ENCODE measurements around the gene ZNF316. TPM values are rescaled to one million over a fixed set of nuclear protein-coding genes. Genes with fewer than 3 reads are reported as not detected.

ZNF316 gene
- total RNA-seq, 2 donors from 2014 or later, result 16.1 to 23.9 TPM

DNA sequence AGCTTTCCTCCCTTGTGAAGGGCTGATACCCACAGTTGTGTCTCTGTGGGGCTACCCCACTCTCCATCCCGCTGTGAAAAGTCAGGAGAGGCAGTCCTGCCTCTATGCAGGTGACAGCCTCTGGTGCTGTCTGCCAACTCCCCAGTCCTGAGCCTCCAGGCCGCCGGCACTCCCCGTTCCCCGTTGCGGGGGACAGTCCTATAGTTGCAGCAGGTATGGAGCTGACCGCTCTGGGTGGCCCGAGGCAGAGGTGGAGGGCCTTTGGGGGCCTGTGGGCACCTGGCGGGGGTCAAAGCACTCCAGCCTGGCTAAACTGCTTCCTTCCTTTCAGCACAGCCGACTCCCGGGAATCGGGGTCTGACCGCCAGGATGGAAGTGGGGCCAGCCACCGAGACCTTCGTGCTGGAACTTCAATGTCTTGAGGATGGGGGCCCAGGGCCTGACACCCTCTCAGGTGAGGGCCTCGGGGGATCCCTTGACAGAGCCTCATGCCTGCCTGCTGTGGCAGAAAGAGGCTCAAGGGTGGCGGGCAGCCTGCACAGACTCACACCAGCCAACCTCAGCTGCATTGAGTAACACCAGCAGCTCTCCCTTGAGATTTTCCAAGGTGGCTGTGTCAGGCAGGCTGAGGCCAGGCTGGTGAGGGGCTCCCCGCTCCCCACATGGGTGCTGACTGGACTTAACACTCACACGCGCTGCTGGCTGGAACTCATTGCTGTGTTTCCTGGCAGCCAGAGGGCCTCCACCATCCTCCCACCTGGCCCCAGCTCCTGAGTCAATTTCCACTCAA, 20.1 kb upstream of the ZNF316 start:
- intact Hi-C loops (cut with DNase I), result no loop called here

DNA sequence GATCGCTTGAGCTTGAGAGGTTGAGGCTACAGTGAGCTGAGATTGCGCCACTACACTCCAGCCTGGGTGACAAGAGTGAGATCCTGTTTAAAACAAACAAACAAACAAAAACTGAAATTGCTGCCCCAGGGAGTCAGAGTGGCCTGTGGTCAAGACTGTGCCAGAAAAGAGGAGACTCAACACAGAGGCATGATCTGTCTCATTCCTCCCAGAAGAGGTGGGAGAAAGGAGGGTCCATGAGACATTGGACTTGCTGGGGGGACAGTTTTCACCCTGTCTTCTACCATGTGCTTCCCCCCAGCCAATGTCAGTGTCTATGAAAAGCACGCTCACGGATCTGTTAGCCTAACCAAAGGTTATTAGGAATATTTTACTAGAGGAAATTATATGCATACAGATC, 18.5 kb upstream of the ZNF316 start:
- TF ChIP-seq, protein P1, sequence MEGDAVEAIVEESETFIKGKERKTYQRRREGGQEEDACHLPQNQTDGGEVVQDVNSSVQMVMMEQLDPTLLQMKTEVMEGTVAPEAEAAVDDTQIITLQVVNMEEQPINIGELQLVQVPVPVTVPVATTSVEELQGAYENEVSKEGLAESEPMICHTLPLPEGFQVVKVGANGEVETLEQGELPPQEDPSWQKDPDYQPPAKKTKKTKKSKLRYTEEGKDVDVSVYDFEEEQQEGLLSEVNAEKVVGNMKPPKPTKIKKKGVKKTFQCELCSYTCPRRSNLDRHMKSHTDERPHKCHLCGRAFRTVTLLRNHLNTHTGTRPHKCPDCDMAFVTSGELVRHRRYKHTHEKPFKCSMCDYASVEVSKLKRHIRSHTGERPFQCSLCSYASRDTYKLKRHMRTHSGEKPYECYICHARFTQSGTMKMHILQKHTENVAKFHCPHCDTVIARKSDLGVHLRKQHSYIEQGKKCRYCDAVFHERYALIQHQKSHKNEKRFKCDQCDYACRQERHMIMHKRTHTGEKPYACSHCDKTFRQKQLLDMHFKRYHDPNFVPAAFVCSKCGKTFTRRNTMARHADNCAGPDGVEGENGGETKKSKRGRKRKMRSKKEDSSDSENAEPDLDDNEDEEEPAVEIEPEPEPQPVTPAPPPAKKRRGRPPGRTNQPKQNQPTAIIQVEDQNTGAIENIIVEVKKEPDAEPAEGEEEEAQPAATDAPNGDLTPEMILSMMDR (IDR thresholded peaks at IDR 0.05), result no peak
- Histone ChIP-seq H3K4me1 (no peaks in the 10 kb centered on the region), H3K36me3 (no peaks in the 10 kb centered on the region), H3K4me3 (no peak overlapping the region), H3K27me3 (peaks cover 17% of the 10 kb centered on the region), H3K9me3 (no peaks in the 10 kb centered on the region), H3K9ac (ENCODE audit: low read depth in 2 of 2, low read length in 2 of 2) (no peak overlapping the region), H3K27ac (no peak overlapping the region)
- intact Hi-C loops (cut with DNase I), result no loop called here
- DNase-seq, result no peak

More for the DNA sequence above, 20.1 kb upstream of the ZNF316 start:
- H3K36me3 ChIP-seq, result no peaks in the 10 kb centered on the region
- peaks cover 17% of the 10 kb centered on the region for H3K27me3 ChIP-seq
- TF ChIP-seq, protein P1 (IDR thresholded peaks at IDR 0.05), result no peak
- H3K9me3 ChIP-seq, result no peaks in the 10 kb centered on the region
- no peak overlapping the region for H3K27ac ChIP-seq
- no peak overlapping the region for H3K9ac ChIP-seq (ENCODE audit: low read depth in 2 of 2, low read length in 2 of 2)
- DNase-seq, result no peak
- no peaks in the 10 kb centered on the region for H3K4me1 ChIP-seq
- no peak overlapping the region for H3K4me3 ChIP-seq

DNA sequence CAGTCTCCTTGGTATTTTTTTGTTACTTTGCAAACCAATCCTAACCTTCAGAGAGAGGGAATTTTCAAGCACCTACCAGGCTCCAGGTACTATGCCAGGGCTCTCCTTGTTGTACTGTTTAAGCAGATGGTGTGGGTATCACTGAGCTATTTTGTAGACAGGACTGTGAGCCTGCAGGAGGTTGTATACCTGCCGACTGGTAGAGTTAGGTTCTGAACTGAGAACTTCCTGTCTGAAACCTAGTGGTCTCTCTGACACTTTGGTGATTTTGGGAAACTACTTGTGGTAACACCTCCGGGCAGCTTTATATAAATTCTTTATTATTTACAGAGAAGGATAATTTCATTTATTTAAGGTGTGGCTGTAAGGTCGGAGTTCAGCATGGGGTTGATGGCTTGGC, 17.2 kb upstream of the ZNF316 start:
- intact Hi-C loops (cut with DNase I), result no loop called here
- H3K9ac ChIP-seq (ENCODE audit: low read depth in 2 of 2, low read length in 2 of 2), result no peak overlapping the region
- no peaks in the 10 kb centered on the region for H3K4me1 ChIP-seq
- no peak for DNase-seq
- H3K36me3 ChIP-seq, result no peaks in the 10 kb centered on the region
- no peak overlapping the region for H3K4me3 ChIP-seq
- TF ChIP-seq, protein P1 (IDR thresholded peaks at IDR 0.05), result no peak
- peaks cover 6% of the 10 kb centered on the region for H3K27me3 ChIP-seq
- H3K9me3 ChIP-seq, result no peaks in the 10 kb centered on the region
- no peak overlapping the region for H3K27ac ChIP-seq

DNA sequence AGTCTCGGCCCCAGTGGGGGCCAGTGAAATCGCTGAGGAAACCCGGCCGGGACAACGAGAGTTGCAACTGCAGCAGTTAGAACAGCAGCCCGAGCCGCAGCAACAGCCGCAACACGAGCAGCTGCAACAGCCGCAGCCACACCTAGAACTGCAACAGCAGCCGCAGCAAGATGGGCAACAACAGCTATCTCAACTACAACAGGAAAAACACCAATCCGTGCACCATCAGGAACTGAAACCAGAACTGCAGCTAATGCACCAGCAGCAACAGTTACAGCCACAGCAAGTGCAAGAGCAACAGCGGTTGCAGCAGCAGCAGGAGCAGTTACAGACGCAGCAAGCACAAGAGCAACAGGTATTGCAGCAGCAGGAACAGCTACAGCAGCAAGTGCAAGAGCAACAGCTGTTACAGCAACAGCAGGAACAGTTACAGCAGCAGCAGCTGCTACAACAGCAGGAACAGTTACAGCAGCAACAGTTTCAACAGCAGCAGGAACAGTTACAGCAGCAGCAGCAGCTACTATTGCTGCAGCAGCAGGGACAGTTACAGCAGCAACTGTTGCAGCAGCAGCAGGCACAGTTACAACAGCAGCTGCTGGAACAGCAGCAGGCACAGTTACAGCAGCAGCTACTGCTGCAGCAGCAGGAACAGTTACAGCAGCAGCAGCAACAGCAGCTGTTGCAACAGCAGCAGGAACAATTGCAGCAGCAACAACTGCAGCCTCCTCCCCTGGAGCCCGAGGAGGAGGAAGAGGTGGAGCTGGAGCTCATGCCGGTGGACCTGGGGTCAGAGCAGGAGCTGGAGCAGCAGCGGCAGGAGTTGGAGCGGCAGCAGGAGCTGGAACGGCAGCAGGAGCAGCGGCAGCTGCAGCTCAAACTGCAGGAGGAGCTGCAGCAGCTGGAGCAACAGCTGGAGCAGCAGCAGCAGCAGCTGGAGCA, 15.7 kb upstream of the ZNF316 start:
- Histone ChIP-seq H3K9me3 (no peaks in the 10 kb centered on the region), H3K4me1 (no peaks in the 10 kb centered on the region), H3K4me3 (no peak overlapping the region), H3K27me3 (no peaks in the 10 kb centered on the region), H3K36me3 (no peaks in the 10 kb centered on the region), H3K9ac (ENCODE audit: low read depth in 2 of 2, low read length in 2 of 2) (no peak overlapping the region), H3K27ac (no peak overlapping the region)
- DNase-seq, result no peak
- intact Hi-C loops (cut with DNase I), result no loop called here
- TF ChIP-seq, protein P1 (IDR thresholded peaks at IDR 0.05), result no peak

DNA sequence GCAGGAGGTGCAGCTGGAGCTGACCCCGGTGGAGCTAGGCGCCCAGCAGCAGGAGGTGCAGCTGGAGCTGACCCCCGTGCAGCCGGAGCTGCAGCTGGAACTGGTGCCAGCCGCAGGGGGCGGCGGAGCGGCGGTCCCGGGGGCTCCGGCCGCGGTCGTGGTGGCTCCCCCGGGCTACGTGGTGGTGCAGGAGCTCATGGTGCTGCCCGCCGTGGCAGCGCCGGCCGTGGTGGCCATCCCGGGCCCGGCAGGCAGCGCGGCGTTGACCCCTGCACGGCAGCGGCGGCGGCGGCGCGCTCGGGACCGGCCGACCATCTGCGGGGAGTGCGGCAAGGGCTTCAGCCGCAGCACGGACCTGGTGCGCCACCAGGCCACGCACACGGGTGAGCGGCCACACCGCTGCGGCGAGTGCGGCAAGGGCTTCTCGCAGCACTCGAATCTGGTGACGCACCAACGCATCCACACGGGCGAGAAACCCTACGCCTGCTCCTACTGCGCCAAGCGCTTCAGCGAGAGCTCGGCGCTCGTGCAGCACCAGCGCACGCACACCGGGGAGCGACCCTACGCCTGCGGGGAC, 14.9 kb upstream of the ZNF316 start:
- H3K27me3 ChIP-seq, result no peaks in the 10 kb centered on the region
- no peaks in the 10 kb centered on the region for H3K36me3 ChIP-seq
- H3K9ac ChIP-seq (ENCODE audit: low read depth in 2 of 2, low read length in 2 of 2), result no peak overlapping the region
- intact Hi-C loops (cut with DNase I), result no loop called here
- no peak overlapping the region for H3K27ac ChIP-seq
- TF ChIP-seq, protein P1 (IDR thresholded peaks at IDR 0.05), result no peak
- H3K4me3 ChIP-seq, result no peak overlapping the region
- H3K4me1 ChIP-seq, result no peaks in the 10 kb centered on the region
- no peak for DNase-seq
- H3K9me3 ChIP-seq, result no peaks in the 10 kb centered on the region
